T1000 (cell line): ENCODE data around the gene SORBS1.

Source experiments
- DNase-seq: peaks from one replicate; lab custom pipeline; 2025; ENCODE audit warnings: mixed read lengths; lab: John Stamatoyannopoulos, UW

Gene SORBS1

DNA sequence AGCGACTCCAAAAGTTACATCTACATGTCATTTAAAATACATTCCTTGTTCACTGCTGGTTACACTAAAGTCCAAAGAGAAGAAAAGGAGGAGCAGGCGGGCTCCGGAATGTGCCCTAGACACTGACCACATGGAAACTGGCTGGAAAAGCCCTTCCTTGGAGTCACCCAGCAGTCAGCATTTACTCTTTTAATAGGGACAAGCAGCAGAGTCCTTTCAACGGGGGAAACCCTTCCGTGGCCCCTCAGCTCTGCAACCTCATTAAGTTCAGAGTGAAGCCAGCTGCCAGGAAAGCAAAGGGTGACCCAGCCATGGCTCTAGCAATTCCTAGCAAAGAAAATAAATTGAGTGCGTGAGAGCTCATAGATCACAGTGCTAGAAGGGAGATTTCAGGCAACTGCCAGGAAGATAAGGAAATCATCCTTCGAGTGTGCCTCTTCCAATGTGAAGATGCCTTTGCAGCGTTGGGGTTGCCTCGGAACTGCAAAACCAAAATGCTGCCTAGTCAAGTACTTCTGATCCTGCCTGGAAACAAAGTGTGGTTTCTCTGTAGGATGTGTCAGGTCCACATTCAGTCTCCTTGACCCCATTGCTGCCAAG is 101.6 kb downstream of the SORBS1 start:
- no peak for DNase-seq

DNA sequence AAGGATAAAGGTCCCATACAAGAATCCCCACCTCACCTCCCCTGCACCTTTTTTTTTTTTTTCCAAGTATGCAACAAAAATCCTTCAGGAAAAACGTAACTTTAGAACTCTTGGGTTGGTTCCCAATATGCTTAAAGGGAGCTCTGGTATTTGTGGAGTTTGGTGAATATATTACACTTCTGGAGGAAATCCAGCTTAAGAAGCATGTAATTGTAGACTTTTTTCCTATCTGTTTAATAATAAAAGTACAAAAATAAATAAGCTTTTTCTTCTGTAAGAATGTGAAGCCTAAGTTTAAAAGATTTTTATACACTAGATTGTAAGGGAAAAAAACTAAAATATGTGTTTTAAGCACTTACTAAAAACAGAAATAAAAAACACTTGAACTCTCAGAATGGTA is 102.3 kb downstream of the SORBS1 start:
- DNase-seq: no peak

DNA sequence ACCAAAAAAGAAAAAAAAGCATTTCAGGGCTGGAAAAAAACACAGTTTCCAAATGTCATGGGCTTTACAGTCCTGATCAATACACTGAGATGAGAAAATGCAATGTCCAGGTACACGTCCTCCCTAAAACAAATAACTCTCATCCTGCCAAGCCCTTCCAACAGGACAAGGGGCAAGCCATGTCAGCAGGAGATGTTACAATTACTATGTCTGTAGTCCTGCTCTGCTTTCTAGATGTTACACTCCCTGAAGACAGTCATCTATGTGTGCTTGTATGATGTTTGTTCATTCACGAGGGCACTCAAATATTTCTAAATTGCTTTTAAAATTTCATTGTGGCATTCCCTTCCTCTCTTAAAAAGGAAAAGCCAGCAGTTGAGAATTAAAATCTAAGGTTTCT is 103.2 kb downstream of the SORBS1 start:
- DNase-seq: no peak

DNA sequence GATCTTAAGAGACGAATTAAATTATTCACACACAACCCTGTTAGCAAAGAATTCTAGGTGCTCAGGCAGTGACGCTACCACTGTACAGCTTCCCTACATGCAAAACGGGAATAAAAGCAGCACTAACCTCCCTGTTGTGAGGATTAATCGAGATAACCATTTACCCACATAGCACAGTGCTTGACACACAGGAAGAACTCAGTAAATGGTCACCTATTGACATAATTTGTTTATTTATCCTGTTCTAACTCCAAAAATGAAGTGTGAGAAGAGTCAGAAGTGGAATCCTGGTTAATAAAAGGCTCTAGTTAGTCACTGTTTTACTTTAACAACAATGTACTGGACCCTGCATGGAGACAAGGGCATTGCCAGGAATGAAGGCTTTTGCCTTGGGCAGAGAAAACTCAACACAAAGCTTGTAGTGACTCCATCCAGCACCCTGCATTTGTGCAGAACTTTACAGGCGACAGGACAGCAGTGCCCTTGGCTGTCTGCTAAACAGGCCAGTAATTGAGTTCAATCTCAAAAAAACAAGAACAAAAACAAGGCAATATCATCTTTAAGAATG is 103.8 kb downstream of the SORBS1 start:
- no peak for DNase-seq

DNA sequence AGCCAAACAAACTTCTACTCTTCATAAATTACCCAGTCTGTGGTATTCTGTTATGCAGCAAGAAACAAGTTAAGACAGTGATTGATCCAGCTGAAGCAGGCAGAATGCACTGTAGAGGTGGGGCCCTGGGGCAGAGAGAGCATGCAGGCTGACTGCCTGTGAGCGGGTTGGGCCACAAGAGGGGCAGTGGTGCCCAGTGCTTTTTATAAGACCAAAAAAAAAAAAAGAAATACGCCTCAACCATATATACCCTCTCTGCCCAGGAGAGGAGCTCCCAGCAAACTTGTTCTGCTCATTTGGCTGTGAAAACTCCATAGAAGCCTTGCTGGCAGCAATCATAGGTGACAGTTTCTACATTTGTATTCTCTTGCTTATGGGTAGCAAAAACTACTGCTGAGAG is 104.7 kb downstream of the SORBS1 start:
- DNase-seq: no peak

DNA sequence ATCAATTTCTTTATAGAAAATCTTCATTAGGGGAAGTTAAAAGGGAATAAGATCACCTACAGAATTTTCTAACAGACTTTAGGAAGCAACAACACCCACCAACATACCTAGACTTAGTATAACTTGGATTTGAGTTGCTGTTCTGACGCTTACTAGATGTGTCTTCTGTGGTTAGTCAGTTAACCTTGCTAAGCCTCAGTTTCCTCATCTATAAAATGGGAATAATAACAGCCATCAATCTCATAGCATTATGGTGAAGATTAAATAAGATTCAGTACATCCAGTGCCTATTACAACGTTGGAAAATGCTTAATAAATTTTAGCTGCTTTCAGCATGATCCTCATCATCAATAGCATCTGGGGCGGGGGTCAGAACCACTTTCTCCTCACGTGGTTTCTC is 106.2 kb downstream of the SORBS1 start:
- no peak for DNase-seq

DNA sequence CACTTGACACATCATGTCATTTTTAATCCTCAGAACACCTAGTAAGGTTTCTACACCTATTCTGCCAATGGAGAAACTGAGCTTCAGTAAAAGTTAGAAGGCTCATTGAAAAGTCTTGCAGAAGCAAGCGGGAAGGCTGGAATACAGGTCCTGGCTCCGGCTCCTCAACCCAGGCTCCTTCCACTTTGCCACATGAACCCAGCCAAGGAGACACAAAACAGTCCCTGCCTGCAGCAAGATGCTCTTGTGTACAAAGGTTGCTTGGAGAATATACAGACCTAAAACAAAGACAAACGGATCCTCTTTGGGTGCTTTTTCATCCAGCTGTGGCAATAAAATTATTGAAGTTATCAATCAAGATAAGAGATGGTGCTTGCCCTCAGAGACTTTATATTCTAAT is 106.8 kb downstream of the SORBS1 start:
- no peak for DNase-seq

DNA sequence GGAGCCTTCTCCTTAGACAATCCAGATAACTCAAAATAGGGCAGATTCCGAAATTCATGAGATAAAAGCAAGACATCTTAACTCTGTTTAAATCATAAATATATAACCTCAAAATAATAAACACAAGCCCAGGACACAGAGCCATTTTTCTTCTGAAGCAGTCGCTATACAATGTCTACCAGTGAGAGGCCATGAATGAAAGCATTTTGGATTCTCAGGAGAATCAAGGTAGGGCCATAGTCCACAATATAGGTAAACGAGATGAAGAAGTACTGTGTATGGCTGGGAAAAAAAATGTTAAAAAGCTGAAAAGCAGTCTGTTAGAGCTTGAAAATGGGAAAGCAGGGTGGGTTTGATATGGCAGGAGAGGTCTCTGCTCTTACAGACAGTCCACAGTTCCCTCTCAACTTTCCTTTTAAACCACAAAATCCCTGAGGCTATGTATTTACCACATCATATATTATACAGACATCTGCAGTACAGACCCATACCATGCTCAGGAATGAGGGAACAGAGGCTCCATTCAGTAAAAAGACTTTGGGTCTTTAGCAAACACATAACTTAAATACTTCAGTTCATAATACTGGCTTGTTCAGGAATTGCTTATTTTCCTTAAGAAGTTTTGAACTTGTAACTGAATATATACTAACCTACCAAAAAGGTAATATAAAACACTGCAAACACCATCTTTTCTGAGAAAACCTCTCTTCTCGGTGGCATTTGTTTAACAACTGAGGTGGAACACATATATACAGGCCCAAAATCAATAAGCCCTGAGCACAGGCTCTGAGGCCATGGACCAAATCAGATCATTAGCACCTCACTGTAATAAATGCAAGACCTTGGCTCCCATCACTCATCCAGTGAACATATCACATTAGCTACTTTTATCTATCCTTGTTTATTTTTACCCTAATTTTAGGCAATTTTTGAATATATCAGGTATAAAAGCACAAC is 109.3 kb downstream of the SORBS1 start:
- no peak for DNase-seq

DNA sequence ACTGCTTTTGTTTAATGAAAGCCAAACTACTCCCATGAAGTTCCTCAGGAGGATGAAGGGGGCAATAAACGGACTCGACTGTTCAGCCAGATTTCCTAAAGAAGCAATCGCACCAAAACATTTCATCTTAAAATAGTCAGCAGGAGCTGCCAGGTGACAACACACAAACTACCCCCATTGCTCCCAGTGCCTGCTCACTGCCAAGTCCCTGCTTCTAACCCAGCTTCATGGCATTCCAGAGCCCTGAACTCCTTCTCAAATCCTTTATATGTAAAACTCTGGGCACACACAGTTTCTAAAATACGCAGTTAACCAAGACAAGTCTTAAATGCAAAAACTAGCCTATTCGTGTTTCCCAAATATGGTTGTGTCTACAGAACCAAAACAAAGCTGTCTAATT is 110.0 kb downstream of the SORBS1 start:
- no peak for DNase-seq

DNA sequence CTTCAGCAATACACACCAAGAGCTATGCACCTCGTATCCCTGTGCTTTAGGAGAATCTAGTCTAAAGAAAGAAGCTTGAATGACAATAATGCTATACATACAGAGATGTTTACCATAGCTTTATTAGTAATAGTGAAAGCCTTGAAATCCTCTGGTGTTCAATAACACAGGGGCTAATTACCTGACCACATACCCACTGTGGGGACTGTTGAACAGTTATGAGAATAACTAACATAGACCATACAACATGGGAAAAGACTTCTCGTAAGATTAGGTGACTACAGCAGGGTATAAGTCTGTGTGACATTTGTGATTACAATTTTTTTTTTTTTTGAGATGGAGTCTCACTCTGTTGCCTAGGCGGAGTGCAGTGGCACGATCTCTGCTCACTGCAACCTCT is 111.0 kb downstream of the SORBS1 start:
- DNase-seq: no peak

DNA sequence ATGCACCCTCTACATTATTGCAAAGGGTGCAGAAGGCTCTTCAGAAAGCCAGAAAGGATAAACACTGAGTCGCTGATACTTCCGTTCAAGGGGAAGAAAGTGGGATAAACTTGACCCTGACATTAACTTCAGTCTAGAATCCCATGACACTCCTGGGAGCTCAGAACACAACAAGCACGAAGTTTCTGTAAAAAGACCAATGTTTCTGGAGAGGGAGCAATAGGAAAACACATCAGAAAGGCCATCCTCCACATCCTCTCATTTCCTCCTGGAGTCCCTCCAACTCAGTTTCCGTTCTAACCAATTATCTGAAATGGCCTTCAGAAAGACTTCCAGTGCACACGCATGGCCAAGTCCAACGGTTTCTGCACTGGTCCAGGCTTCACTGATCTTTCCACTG is 113.5 kb downstream of the SORBS1 start:
- DNase-seq: no peak

DNA sequence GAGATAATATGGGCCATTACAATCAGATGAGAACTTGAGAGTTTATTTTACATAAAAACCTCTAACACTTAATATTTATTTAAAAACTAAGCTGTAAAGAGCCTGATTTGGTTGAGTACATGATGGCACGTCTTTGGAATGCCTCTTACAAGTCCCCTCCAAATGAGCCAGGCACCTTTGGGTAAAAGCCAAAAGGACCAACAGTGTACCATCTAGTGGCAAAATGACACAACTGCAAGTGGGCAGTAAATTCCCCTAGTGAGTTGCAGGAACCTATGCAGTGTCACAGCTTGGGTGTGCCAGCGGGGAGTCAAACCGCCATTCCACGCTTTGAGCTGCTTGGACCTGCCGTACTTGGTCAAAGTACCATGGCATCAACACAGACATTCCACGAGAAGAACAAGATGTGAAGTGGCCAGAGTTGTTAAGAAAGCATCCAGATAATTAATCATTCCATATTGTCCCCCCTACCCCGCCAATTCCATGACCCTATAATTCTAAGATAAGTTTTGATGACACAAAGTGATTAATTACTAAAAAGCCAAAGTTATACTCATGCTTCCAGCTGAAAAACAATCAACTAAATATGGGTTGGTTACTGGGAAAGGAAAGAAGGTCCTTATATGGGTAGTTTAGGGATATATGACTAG is 115.2 kb downstream of the SORBS1 start:
- DNase-seq: peak; percentile 34

DNA sequence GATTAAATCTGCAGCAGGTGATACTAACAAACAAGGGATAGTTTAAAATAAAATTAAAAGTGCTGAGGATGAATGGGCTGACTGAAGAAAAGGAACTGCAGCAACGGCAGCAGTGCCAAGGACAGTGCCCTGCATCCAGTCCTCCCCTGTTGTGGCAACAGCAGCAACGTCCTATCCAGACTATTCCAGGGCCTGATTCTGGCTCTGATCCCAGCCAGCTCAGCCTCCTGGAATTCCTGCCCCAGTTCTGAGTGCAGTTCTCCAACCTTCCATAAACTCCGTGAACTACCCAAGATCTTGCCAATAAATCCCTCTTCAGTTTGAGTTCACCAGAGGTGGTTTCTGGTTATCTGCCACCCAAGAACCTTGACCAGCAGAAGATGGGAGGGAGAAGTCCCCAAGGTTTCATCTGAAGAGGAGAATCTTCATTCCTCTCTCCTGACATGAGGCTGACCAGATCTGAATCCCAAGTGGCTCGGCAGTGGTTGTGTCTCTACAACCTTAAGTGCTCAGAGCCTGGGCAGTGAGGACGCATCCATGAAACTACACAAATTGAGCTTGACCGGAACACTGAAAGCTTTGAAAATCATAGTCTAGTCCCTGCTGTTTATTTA is 115.8 kb downstream of the SORBS1 start:
- DNase-seq: peak; percentile 45

DNA sequence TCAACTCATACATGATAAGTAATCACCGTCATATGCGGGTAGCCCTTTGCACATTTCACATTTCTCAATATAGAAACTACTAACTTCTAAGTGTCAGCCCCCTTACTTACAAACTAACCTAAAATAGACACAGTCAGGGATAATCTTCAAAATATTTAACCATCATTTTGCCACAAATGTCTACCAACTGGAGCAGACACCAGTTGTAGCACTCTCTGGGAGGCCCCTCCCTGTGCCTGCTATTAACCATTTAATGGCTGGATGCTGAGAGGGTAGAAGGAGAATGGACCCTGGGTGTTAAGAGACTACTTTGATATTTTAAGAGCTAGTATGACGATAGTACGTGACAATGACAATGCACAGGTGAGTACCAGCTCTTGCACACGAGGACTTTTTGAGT is 116.4 kb downstream of the SORBS1 start:
- DNase-seq: no peak

DNA sequence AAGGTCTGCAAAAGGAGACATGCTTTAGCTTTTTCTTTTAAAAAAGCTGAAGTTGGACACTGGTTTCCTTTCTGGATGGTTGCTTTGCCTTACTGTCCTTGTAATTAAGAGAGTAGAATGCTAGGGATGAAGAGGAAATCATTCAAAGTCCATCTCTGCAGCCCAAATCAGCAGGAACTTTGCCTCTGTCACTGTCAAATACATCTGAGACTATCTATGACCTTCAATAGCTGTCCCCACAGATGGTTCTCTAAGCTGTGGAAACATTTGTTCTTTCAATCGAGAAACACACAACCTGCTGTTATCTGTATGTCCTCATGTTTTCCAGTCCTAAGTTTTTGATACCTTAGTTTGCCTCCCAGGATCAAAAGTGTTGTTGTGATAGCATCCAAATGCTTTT is 117.5 kb downstream of the SORBS1 start:
- no peak for DNase-seq

DNA sequence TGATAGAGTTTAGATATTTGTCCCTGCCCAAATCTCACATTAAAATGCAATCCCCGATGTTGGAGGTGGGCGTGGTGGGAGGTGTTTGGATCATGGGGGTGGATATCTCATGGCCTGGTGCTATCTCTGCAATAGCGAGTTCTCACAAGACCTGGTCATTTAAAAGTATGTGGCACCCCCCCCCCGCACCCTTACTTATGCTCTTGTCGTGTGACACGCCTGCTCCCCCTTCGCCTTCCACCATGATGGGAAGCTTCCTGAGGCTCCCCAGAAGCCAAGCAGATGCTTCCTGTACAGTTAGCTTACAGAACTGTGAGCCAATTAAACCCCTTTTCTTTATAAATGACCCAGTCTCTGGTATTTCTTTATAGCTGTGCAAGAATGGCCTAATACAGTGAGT is 118.8 kb downstream of the SORBS1 start:
- DNase-seq: no peak

DNA sequence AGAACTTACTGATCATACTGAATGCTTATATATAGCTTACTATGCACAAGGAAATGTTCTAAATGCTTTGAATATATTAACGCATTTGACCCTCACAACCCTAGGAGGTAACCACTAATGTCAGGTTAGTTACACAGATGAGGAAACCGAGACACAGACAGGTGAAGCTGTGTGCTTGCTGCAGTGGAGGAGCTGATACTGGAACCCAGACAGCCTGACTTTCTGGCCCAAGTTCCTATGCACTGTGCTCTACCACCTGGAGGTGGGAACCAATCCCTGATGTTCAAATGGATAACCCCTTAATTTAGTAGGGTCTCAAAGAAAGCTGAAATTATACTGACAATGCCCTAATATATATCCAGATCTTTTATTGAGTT is 119.6 kb downstream of the SORBS1 start:
- no peak for DNase-seq

DNA sequence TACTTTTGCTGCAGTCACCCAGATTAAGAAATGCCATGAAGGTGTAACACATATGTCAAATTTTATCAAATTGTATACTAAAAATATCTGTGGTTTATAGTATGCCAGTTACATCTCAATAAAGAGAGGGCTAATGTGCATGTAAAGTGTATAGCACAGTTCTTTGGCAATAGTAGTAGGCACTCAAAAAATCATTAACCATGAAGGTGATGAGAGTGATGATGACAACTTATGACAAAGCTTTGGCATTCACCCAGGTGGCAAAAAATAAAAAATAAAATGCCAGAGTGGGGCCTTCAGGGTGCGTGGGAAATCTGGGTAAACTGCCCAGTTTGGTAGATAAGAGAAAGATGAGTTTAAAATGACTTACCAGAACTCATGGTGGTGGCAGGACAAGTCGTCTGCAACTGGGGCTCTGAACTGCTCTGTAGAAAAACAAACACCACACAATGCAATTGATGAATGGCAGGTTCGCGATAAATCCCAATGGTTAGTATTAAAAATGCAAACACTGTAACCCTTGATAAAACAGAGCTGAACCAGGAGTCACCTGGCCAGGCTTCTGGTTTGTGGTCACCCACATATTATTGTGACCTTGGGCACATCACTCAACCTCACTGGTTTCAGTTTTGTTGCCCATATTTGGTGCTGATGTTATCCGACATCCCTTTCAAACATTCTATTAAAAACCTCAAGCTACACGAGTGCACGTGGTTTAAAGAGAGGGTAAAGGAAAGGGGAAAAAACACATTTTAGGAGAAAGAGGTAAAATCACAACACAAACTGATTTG is 120.2 kb downstream of the SORBS1 start:
- DNase-seq: no peak

DNA sequence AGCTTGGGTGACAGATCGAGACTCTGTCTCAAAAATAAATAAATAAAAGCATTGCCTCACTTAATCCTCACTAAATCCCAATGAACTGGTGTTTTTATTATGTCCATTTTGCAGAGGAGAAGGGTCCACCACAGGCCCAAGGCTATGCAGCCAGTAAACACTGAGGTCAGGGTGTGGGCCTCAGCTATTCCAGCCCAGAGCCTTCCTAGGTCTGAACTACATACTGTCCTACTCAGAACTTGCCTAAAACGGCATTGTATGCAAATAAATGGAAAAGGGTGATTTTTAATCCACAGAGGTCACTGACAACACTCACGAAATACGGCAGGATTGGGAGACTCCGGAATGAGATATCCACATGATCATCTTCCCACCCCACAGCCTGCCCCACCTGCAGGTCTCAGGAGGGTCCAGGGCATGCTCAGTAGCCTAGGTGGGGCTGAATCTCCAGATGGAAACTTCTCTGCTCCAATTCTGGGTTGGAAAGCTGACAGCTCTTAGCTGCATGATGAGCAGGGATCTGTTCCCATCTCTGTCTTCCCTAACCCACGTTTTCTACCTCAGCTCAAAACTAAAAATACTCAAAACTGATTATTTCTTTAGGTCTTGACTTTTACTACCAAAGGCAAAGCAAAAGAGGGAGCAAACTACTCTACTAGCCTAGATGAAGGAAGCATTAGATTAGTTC is 121.0 kb downstream of the SORBS1 start:
- no peak for DNase-seq

DNA sequence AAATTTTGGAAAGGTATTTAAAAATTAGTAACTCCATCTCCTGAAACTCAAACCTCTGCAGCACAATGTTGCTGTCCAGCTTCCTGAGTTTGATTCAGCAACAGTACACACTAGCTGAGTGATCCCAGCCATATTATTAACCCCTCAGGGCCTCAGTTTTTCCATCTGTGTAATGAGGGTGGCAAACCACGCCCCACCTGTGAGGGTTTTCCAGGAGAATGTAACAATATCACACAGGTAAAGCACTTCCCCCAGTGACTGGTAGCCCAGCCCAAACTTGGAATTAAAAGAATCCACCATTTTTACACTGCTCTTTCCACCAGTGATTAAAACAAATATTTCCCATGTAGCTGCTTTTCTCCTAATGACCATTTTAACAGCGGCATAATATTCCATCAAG is 122.4 kb downstream of the SORBS1 start:
- no peak for DNase-seq

DNA sequence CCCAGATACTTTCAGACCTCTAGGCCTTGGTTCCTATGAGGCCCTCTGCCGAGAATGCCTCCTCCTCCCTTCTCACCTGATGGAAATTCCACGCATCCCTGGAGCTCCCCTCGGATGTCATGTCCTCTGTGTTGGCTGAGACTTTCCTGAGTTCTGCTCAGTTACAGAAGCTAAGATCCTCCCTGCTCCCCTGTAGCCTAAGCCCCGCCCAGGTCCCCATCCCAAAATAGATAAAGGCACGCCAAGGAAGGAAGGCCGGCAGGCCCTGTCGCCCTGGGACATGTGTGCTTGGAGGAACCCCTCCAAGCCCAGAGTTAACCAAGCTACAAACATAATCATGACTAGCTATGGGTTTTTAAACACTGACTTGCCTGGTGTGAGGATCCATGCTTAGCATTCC is 123.5 kb downstream of the SORBS1 start:
- DNase-seq: no peak
